Pancreas (tissue), 10 donors: ENCODE results near the gene PPM1M. TPM values are rescaled to one million over a fixed set of nuclear protein-coding genes. Genes with fewer than 3 reads are reported as not detected.
A peak's percentile ranks its signal among the peaks of the same experiment; 100 is the strongest.

Source experiments
- ATAC-seq, 4 donors: fragments of 200-7000 bp; cut with Tn5 transposase; one replicate each; pipeline versions ENCODE4 v1.8.0 to v1.9.1; 2020; ENCODE audit warnings: mild to moderate bottlenecking in 4 of 4, moderate library complexity in 4 of 4
- DNase-seq, 6 donors: peaks; one replicate each; pipeline ENCODE4 v3.0.0-alpha.2; 2020
- FAIRE-seq: peaks from 2 replicates; lab custom pipeline; 2012; peaks lifted over from hg19 to GRCh38; lab: Jason Lieb, UNC
- H3K27ac ChIP-seq, 4 donors: fragments of 200-600 bp; sonication (generic); 1 replicate in 3 of 4; 2 replicates in 1 of 4; pipeline versions ENCODE4 v1.5.0 to v1.8.0; 2020
- H3K27me3 ChIP-seq, 4 donors: fragments of 200-600 bp; one replicate each; pipeline ENCODE4 v1.8.0; 2021
- H3K36me3 ChIP-seq, 3 donors: fragments of 200-600 bp; sonication (generic) in 1 of 3; one replicate each; pipeline versions ENCODE4 v1.5.0 to v1.8.0; 2020 to 2021
- H3K4me1 ChIP-seq, 3 donors: fragments of 200-600 bp; one replicate each; pipeline ENCODE4 v1.8.0; 2021
- H3K4me3 ChIP-seq, 4 donors: fragments of 200-600 bp; sonication (generic) in 2 of 4; one replicate each; pipeline versions ENCODE4 v1.5.0 to v1.8.0; 2020 to 2021
- H3K9me3 ChIP-seq, 4 donors: fragments of 200-600 bp; one replicate each; pipeline ENCODE4 v1.8.0; 2021
- WGBS, 2 donors: extraction: QIAGEN DNeasy Blood & Tissue Kit; methylation state at CpG; one replicate each; pipeline ENCODE4 v1.1.7; 2013; 5-methylcytosine and 5-hydroxymethylcytosine counted together
- intact Hi-C, 3 donors: fragments of 100-400 bp; cut with DNase I; formaldehyde crosslinking; loops; one replicate each; pipeline versions ENCODE4 v1.11.1 to v1.14.2; 2022
- polyA plus RNA-seq, 2 donors: library from polyadenylated mRNA; stranded (reverse); fragments of 200-250 nt; gene quantifications; one replicate each; pipeline ENCODE4 v1.2.3, GENCODE V29; 2013
- total RNA-seq, 6 donors: library from RNA; stranded (reverse); fragmentation: NEBNext Ultra II Directional in 4 of 6; extraction: Animal tissue kit (Norgen Biotek cat#: 25700) in 4 of 6; gene quantifications; one replicate each; pipeline versions ENCODE4 v1.2.1 to v1.2.4, GENCODE V29; 2021 to 2023
- TF ChIP-seq, protein P1 (sequence below), 4 donors: fragments of 200-600 bp; sonication (generic) in 3 of 4; IDR thresholded peaks; one replicate each; pipeline versions ENCODE4 v1.5.0 to v1.8.0; 2021; ENCODE audit warnings: antibody characterized with exemption in 4 of 4
- donor health status: healthy with polysubstance abuse.
- donor health status: DM: no; HTN: no; CAD: no; lungs with moderate emphysema.
- donor health status: DM: no; HTN: no; CAD: no.
- donor health status: control.
- donor health status: control.
- donor health status: Bipolar disorder and iron deficiency.
- donor health status: DM: yes; HTN: yes; CAD: no.
- donor health status: DM: no; HTN: no; CAD: no.
- donor health status: DM: no; HTN: no; CAD: no.
- donor health status: DM: yes; HTN: yes; CAD: no.

Gene PPM1M
- total and polyA plus RNA-seq, 8 donors = 4.0 to 15.2 (median 7.7) TPM

DNA sequence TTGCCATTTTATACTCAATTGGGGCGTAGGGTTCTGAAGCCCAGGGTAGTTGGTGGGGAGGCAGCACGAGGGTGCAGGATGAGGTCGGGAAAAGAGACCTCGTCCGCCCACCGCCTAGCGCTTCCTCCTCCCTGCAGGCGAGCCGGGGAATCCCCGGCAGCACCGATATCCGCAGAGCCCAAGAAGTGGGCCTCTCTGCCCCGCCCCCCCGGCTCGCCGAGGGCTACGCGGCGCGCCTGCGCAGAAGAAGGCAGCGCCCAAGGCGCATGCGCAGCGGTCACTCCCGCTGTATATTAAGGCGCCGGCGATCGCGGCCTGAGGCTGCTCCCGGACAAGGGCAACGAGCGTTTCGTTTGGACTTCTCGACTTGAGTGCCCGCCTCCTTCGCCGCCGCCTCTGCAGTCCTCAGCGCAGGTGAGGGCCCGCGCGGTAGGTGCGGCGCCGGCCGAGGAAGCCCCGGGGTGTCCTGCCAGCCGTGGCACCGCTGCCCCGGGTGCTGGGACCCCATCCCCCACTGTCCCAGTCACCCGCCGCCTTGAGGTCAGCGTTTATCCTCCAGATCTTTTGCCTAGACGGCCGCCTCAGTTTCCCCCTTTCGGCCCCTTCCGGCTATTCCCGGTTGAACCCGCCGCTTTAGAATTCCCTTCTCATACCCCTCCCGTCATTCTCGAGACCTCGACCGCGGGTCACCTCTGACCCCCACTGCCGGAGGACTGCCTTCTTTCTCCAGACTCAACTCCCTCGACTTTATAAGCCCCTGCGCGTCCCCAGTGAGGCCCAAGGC lies 47.5 kb upstream of the PPM1M start, which contains the start of gene ALAS1:
Gene ALAS1, plus strand, starts transcription at position 319 of the 784 bp plus-strand sequence. CDS start 1,082 bp downstream, outside the sequence.
- FAIRE-seq (no peak), DNase-seq (peak; percentile 88 to 98 (median 94)), ATAC-seq (peak; percentile 91 to 98 (median 92))
- H3K27ac ChIP-seq = peak within 1 kb of the TSS in 3 of 4 donors; percentile 56 to 64 (median 61)
- H3K4me1 ChIP-seq = peaks cover 0 to 16% (median 8%) of the 10 kb centered on the region in 3 donors
- intact Hi-C loops = no loop called here
- H3K4me3 ChIP-seq = peak within 1 kb of the TSS; percentile 78 to 98 (median 85)
- no peaks in the 10 kb centered on the region for H3K27me3 ChIP-seq
- H3K36me3 ChIP-seq = peaks cover 0 to 8% (median 0%) of the 10 kb centered on the region in 3 donors
- H3K9me3 ChIP-seq = no peaks in the 10 kb centered on the region
- TF ChIP-seq, protein P1, sequence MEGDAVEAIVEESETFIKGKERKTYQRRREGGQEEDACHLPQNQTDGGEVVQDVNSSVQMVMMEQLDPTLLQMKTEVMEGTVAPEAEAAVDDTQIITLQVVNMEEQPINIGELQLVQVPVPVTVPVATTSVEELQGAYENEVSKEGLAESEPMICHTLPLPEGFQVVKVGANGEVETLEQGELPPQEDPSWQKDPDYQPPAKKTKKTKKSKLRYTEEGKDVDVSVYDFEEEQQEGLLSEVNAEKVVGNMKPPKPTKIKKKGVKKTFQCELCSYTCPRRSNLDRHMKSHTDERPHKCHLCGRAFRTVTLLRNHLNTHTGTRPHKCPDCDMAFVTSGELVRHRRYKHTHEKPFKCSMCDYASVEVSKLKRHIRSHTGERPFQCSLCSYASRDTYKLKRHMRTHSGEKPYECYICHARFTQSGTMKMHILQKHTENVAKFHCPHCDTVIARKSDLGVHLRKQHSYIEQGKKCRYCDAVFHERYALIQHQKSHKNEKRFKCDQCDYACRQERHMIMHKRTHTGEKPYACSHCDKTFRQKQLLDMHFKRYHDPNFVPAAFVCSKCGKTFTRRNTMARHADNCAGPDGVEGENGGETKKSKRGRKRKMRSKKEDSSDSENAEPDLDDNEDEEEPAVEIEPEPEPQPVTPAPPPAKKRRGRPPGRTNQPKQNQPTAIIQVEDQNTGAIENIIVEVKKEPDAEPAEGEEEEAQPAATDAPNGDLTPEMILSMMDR (IDR thresholded peaks at IDR 0.05) = peak in 1 of 4 donors; percentile 11
- 0 to 1% methylated on average over 52 to 71 of the region's 71 CpGs for WGBS, 2 donors

DNA sequence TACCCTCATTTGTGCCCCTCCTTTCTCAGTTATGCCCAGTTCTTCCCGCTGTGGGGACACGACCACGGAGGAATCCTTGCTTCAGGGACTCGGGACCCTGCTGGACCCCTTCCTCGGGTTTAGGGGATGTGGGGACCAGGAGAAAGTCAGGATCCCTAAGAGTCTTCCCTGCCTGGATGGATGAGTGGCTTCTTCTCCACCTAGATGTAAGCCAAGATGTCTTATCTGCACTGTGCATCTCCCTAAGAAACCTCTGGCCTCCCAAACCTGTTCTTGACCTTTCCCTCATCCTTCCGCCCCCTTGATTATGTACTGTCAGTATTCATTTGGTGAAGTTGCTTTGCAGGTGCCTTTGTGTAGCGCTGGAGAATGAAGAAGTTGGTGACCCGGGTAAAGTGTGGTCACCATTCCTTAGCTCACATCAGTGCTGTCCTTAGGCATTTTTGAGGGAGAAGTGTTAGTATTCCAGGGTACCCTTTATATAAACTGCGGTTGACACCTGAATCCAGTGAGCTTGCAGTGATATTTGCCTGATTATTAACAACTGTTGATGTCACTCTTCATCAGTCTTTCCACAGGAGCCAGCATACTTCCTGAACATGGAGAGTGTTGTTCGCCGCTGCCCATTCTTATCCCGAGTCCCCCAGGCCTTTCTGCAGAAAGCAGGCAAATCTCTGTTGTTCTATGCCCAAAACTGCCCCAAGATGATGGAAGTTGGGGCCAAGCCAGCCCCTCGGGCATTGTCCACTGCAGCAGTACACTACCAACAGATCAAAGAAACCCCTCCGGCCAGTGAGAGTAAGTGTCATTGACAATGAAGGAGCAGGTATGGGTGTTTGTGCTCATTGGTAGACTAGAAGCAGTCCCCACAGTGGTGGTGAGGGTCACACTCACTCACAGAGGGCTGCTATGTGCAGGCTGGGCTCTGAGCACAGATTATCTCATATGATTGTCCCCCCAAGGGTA lies 46.6 kb upstream of the PPM1M start:
- WGBS, 2 donors = 38 to 39% methylated on average over 14 of the region's 14 CpGs

DNA sequence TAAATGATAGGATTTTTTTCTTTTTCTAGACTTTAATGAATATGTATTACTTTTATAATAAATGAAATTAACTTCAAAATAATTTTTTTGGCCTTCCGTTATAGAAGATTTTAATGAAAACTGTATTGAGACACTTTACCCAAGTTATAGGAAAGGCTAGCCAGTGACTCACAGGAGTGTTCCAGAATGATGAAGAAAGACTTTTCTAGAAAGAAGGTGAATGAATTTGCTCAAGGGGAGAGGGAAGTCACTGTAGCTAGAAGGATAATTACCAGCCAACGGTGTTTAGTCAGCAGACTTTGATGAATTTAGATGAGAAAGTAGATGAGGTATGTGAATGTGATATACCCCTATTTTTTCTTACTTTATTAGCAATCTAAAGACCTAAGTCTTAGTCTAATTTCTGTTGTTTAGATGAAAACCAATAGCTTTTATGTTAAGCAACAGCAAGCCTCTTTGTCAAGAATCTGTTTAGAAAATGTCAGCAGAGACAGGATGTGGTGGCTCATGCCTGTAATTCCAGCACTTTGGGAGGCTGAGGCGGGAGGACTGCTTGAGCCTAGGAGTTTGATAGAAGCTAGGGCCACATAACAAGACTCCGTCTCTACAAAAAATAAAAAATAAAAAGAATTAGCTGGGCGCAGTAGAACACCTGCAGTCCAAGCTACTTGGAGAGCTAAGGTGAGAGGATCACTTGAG lies 44.4 kb upstream of the PPM1M start:
- Histone ChIP-seq H3K27ac (no peak overlapping the region), H3K36me3 (peaks cover 0 to 35% (median 9%) of the 10 kb centered on the region in 3 donors), H3K27me3 (no peaks in the 10 kb centered on the region), H3K4me3 (no peak overlapping the region), H3K9me3 (no peaks in the 10 kb centered on the region), H3K4me1 (peaks cover 0 to 24% (median 8%) of the 10 kb centered on the region in 3 donors)
- intact Hi-C loops = no loop called here
- DNase-seq (no peak), ATAC-seq (no peak), FAIRE-seq (no peak)
- TF ChIP-seq, protein P1 (IDR thresholded peaks at IDR 0.05) = no peak
- WGBS, 2 donors = 91 to 93% methylated on average over 5 of the region's 5 CpGs

More for the DNA sequence above, 46.6 kb upstream of the PPM1M start:
- Histone ChIP-seq H3K4me3 (peak overlapping the region; percentile 78 to 98 (median 85)), H3K36me3 (peaks cover 0 to 14% (median 0%) of the 10 kb centered on the region in 3 donors), H3K9me3 (no peaks in the 10 kb centered on the region), H3K27me3 (no peaks in the 10 kb centered on the region), H3K27ac (peak overlapping the region in 1 of 4 donors; percentile 64), H3K4me1 (peaks cover 0 to 16% (median 8%) of the 10 kb centered on the region in 3 donors)
- ATAC-seq = no peak
- DNase-seq = peak in 1 of 6 donors; percentile 22
- TF ChIP-seq, protein P1 (IDR thresholded peaks at IDR 0.05) = no peak
- FAIRE-seq = no peak
- intact Hi-C loops = no loop called here

DNA sequence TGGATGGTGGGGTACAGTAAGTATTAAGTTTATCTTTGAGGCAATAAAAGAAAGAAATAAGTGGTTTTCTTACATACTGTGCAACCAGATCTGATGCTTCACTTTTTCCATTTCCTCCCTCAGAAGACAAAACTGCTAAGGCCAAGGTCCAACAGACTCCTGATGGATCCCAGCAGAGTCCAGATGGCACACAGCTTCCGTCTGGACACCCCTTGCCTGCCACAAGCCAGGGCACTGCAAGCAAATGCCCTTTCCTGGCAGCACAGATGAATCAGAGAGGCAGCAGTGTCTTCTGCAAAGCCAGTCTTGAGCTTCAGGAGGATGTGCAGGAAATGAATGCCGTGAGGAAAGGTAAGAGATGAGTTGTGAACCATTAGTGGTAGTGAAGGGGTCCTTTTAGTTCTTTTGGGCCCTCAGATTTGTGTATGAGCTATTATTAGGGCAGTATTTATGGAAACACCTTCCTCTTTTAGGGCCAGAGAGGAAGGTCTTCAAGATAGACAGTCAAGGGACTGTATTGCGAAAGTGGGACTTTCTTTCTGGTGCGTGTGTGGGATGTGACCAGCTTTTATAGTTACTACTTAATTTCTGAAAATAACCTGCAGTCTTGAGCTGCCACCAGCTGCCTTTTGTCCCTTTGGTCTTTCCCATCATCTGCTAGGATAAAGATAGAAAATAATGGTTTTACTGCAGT lies 43.0 kb upstream of the PPM1M start:
- 91 to 96% methylated on average over 4 of the region's 4 CpGs for WGBS, 2 donors
- no peak for FAIRE-seq
- H3K4me3 ChIP-seq = no peak overlapping the region
- peaks cover 0 to 18% (median 3%) of the 10 kb centered on the region in 3 donors for H3K4me1 ChIP-seq
- intact Hi-C loops = no loop called here
- no peaks in the 10 kb centered on the region for H3K27me3 ChIP-seq
- TF ChIP-seq, protein P1 (IDR thresholded peaks at IDR 0.05) = no peak
- no peak for ATAC-seq
- peak in 1 of 6 donors; percentile 10 for DNase-seq
- H3K27ac ChIP-seq = no peak overlapping the region
- H3K36me3 ChIP-seq = peaks cover 0 to 45% (median 9%) of the 10 kb centered on the region in 3 donors
- H3K9me3 ChIP-seq = no peaks in the 10 kb centered on the region
